CD4-positive, alpha-beta memory T cell (primary cell): Measurements from ENCODE around the gene ASIC2. TPM values are rescaled to one million over a fixed set of nuclear protein-coding genes. Genes with fewer than 3 reads are reported as not detected.
A peak's percentile ranks its signal among the peaks of the same experiment; 100 is the strongest.

Experiments
- CTCF ChIA-PET: fragments of 350-600 bp; sonication (Branson Sonifier 250); formaldehyde crosslinking; loops from one replicate; lab custom pipeline; 2021; ENCODE audit warnings: inconsistent platforms; ENCODE audit not compliant: partially characterized antibody; lab: Charles Lee
- POLR2A ChIA-PET: fragments of 350-600 bp; sonication (Branson Sonifier 250); formaldehyde crosslinking; loops from one replicate; lab custom pipeline; 2021; ENCODE audit not compliant: partially characterized antibody; lab: Charles Lee
- DNase-seq, 5 donors: peaks; one replicate each; pipeline versions ENCODE4 v3.0.0 to v3.0.0-alpha.2; 2020 to 2022; ENCODE audit warnings: mixed read lengths in 1 of 5
- H3K27ac ChIP-seq: one replicate; pipeline ENCODE4 v1.7.0; 2013; ENCODE audit warnings: low read depth, low read length
- H3K27me3 ChIP-seq: 2 replicates; pipeline ENCODE4 v1.7.0; 2013; ENCODE audit warnings: mild to moderate bottlenecking, low read length, moderate library complexity; ENCODE audit not compliant: insufficient read depth
- H3K36me3 ChIP-seq: 2 replicates; pipeline ENCODE4 v1.7.0; 2013; ENCODE audit warnings: mild to moderate bottlenecking, low read length, moderate library complexity; ENCODE audit not compliant: insufficient read depth
- H3K4me1 ChIP-seq: 2 replicates; pipeline ENCODE4 v1.7.0; 2013; ENCODE audit warnings: mild to moderate bottlenecking, low read length, moderate library complexity; ENCODE audit not compliant: insufficient read depth
- H3K4me3 ChIP-seq, 2 donors: one replicate each; pipeline ENCODE4 v1.7.0; 2013; ENCODE audit warnings: low read length in 2 of 2, mild to moderate bottlenecking in 1 of 2
- H3K9me3 ChIP-seq, 2 donors: one replicate each; pipeline ENCODE4 v1.7.0; 2013; ENCODE audit warnings: low read length in 2 of 2, control low read depth in 1 of 2; ENCODE audit not compliant: control insufficient read depth in 1 of 2
- H3K27ac Mint-ChIP-seq, 7 donors: one replicate each; pipeline ENCODE4 v1.8.0; 2020 to 2021; ENCODE audit warnings: mixed read lengths in 7 of 7, mild to moderate bottlenecking in 6 of 7, inconsistent platforms in 3 of 7, moderate library complexity in 3 of 7
- H3K27me3 Mint-ChIP-seq, 2 donors: one replicate each; pipeline ENCODE4 v1.8.0; 2020 to 2021; ENCODE audit warnings: mixed read lengths in 2 of 2
- H3K36me3 Mint-ChIP-seq, 2 donors: one replicate each; pipeline ENCODE4 v1.8.0; 2020 to 2021; ENCODE audit warnings: mixed read lengths in 2 of 2, inconsistent platforms in 1 of 2, mild to moderate bottlenecking in 1 of 2
- H3K4me1 Mint-ChIP-seq, 4 donors: one replicate each; pipeline ENCODE4 v1.8.0; 2020 to 2021; ENCODE audit warnings: mixed read lengths in 4 of 4, mild to moderate bottlenecking in 1 of 4
- H3K4me3 Mint-ChIP-seq, 8 donors: one replicate each; pipeline ENCODE4 v1.8.0; 2020 to 2021; ENCODE audit warnings: mixed read lengths in 8 of 8, mild to moderate bottlenecking in 7 of 8, moderate library complexity in 6 of 8, inconsistent platforms in 3 of 8
- H3K9me3 Mint-ChIP-seq, 8 donors: one replicate each; pipeline ENCODE4 v1.8.0; 2020 to 2021; ENCODE audit warnings: mixed read lengths in 8 of 8, mild to moderate bottlenecking in 5 of 8, inconsistent platforms in 3 of 8, moderate library complexity in 1 of 8
- intact Hi-C: fragments of 100-400 bp; cut with micrococcal nuclease; formaldehyde crosslinking; loops from one replicate; pipeline ENCODE4 v1.15.1; 2023
- polyA plus RNA-seq, 2 donors: library from polyadenylated mRNA; unstranded; fragments of 300-500 nt; fragmentation: Illumina TruSeq; gene quantifications; one replicate each; pipeline ENCODE4 v1.2.3, GENCODE V29; 2021
- total RNA-seq, 2 experiments: library from RNA; stranded (reverse); gene quantifications; one replicate each; pipeline ENCODE4 v1.2.3, GENCODE V29; 2021

Gene ASIC2
- total RNA-seq: not detected
- not detected for polyA plus RNA-seq

GRCh38 chr17:33292981-33293867, at the start of gene ASIC2:
Gene ASIC2, minus strand, starts transcription at chr17:33293295.
- H3K27ac ChIP-seq: no peak within 1 kb of the TSS
- peaks cover 31 to 45% of the 10 kb centered on the region in 2 donors for H3K27me3 Mint-ChIP-seq
- intact Hi-C loops: no loop called here
- no peak within 1 kb of the TSS for H3K4me3 ChIP-seq
- CTCF ChIA-PET: no interaction called here
- DNase-seq: no peak
- H3K27me3 ChIP-seq: peaks cover 8% of the 10 kb centered on the region
- H3K36me3 ChIP-seq: no peaks in the 10 kb centered on the region
- no peaks in the 10 kb centered on the region for H3K9me3 ChIP-seq
- H3K4me3 Mint-ChIP-seq: peak within 1 kb of the TSS in 4 of 8 donors; percentile 15 to 43 (median 26)
- H3K4me1 ChIP-seq: no peaks in the 10 kb centered on the region
- POLR2A ChIA-PET: no interaction called here
- peaks cover 6 to 17% (median 13%) of the 10 kb centered on the region in 4 donors for H3K4me1 Mint-ChIP-seq
- no peaks in the 10 kb centered on the region for H3K36me3 Mint-ChIP-seq
- H3K9me3 Mint-ChIP-seq: peaks cover 0 to 1% (median 0%) of the 10 kb centered on the region in 8 donors
- H3K27ac Mint-ChIP-seq: no peak within 1 kb of the TSS

GRCh38 chr17:33342025-33342424, 48.9 kb upstream of the ASIC2 start:
- H3K27ac ChIP-seq: no peak overlapping the region
- no peaks in the 10 kb centered on the region for H3K4me1 ChIP-seq
- H3K4me3 Mint-ChIP-seq: no peak overlapping the region
- intact Hi-C loops: no loop called here
- no peak overlapping the region for H3K4me3 ChIP-seq
- ChIA-PET POLR2A (no interaction called here), CTCF (no interaction called here)
- peaks cover 11 to 15% of the 10 kb centered on the region in 2 donors for H3K27me3 Mint-ChIP-seq
- H3K27ac Mint-ChIP-seq: no peak overlapping the region
- no peaks in the 10 kb centered on the region for H3K27me3 ChIP-seq
- no peak for DNase-seq
- H3K36me3 ChIP-seq: no peaks in the 10 kb centered on the region
- no peaks in the 10 kb centered on the region for H3K4me1 Mint-ChIP-seq
- peaks cover 0 to 1% (median 0%) of the 10 kb centered on the region in 8 donors for H3K9me3 Mint-ChIP-seq
- H3K36me3 Mint-ChIP-seq: no peaks in the 10 kb centered on the region
- no peaks in the 10 kb centered on the region for H3K9me3 ChIP-seq

GRCh38 chr17:33338242-33338641, 45.1 kb upstream of the ASIC2 start:
- H3K27me3 ChIP-seq: no peaks in the 10 kb centered on the region
- no peak overlapping the region for H3K27ac Mint-ChIP-seq
- H3K9me3 Mint-ChIP-seq: no peaks in the 10 kb centered on the region
- ChIA-PET CTCF (no interaction called here), POLR2A (no interaction called here)
- H3K4me1 Mint-ChIP-seq: no peaks in the 10 kb centered on the region
- H3K9me3 ChIP-seq: no peaks in the 10 kb centered on the region
- no peaks in the 10 kb centered on the region for H3K4me1 ChIP-seq
- no peaks in the 10 kb centered on the region for H3K36me3 Mint-ChIP-seq
- H3K36me3 ChIP-seq: no peaks in the 10 kb centered on the region
- no peak for DNase-seq
- H3K27ac ChIP-seq: no peak overlapping the region
- no peak overlapping the region for H3K4me3 ChIP-seq
- H3K27me3 Mint-ChIP-seq: peaks cover 9 to 13% of the 10 kb centered on the region in 2 donors
- no peak overlapping the region for H3K4me3 Mint-ChIP-seq
- intact Hi-C loops: no loop called here

GRCh38 chr17:33335491-33336173, 42.5 kb upstream of the ASIC2 start:
- CTCF ChIA-PET: no interaction called here
- Histone ChIP-seq H3K27me3 (no peaks in the 10 kb centered on the region), H3K36me3 (no peaks in the 10 kb centered on the region), H3K9me3 (no peaks in the 10 kb centered on the region), H3K27ac (no peak overlapping the region), H3K4me1 (no peaks in the 10 kb centered on the region), H3K4me3 (no peak overlapping the region)
- peaks cover 9 to 16% of the 10 kb centered on the region in 2 donors for H3K27me3 Mint-ChIP-seq
- POLR2A ChIA-PET: no interaction called here
- intact Hi-C loops: no loop called here
- H3K36me3 Mint-ChIP-seq: no peaks in the 10 kb centered on the region
- H3K27ac Mint-ChIP-seq: no peak overlapping the region
- no peaks in the 10 kb centered on the region for H3K4me1 Mint-ChIP-seq
- no peak overlapping the region for H3K4me3 Mint-ChIP-seq
- H3K9me3 Mint-ChIP-seq: no peaks in the 10 kb centered on the region
- DNase-seq: no peak

- intact Hi-C loops: no loop called here
- H3K4me1 Mint-ChIP-seq: no peaks in the 10 kb centered on the region
These were observed 41.6 kb upstream of the ASIC2 start for GRCh38 chr17:33334703-33335102.

GRCh38 chr17:33330877-33331276, 37.8 kb upstream of the ASIC2 start:
- H3K4me1 ChIP-seq: no peaks in the 10 kb centered on the region
- ChIA-PET CTCF (no interaction called here), POLR2A (no interaction called here)
- H3K4me1 Mint-ChIP-seq: no peaks in the 10 kb centered on the region
- no peaks in the 10 kb centered on the region for H3K36me3 Mint-ChIP-seq
- H3K27me3 ChIP-seq: no peaks in the 10 kb centered on the region
- no peak overlapping the region for H3K4me3 ChIP-seq
- intact Hi-C loops: no loop called here
- H3K9me3 ChIP-seq: no peaks in the 10 kb centered on the region
- H3K27me3 Mint-ChIP-seq: peaks cover 3 to 6% of the 10 kb centered on the region in 2 donors
- no peak overlapping the region for H3K27ac ChIP-seq
- H3K36me3 ChIP-seq: no peaks in the 10 kb centered on the region
- no peak overlapping the region for H3K4me3 Mint-ChIP-seq
- DNase-seq: no peak
- H3K9me3 Mint-ChIP-seq: peaks cover 0 to 8% (median 0%) of the 10 kb centered on the region in 8 donors
- no peak overlapping the region for H3K27ac Mint-ChIP-seq

More at GRCh38 chr17:33334703-33335102, 41.6 kb upstream of the ASIC2 start:
- no peak overlapping the region for H3K4me3 Mint-ChIP-seq
- Histone ChIP-seq H3K27ac (no peak overlapping the region), H3K4me1 (no peaks in the 10 kb centered on the region), H3K9me3 (no peaks in the 10 kb centered on the region), H3K36me3 (no peaks in the 10 kb centered on the region), H3K27me3 (no peaks in the 10 kb centered on the region), H3K4me3 (no peak overlapping the region)
- CTCF ChIA-PET: no interaction called here
- no peak overlapping the region for H3K27ac Mint-ChIP-seq
- DNase-seq: no peak
- H3K36me3 Mint-ChIP-seq: no peaks in the 10 kb centered on the region
- POLR2A ChIA-PET: no interaction called here
- H3K9me3 Mint-ChIP-seq: no peaks in the 10 kb centered on the region
- H3K27me3 Mint-ChIP-seq: peaks cover 13 to 16% of the 10 kb centered on the region in 2 donors

- no peak overlapping the region for H3K27ac Mint-ChIP-seq
- peaks cover 6 to 10% of the 10 kb centered on the region in 2 donors for H3K27me3 Mint-ChIP-seq
- POLR2A ChIA-PET: no interaction called here
These were observed 35.0 kb upstream of the ASIC2 start for GRCh38 chr17:33328129-33328528.

More at GRCh38 chr17:33328129-33328528, 35.0 kb upstream of the ASIC2 start:
- Histone ChIP-seq H3K27me3 (no peaks in the 10 kb centered on the region), H3K9me3 (no peaks in the 10 kb centered on the region), H3K4me1 (no peaks in the 10 kb centered on the region), H3K27ac (no peak overlapping the region), H3K36me3 (no peaks in the 10 kb centered on the region), H3K4me3 (no peak overlapping the region)
- Mint-ChIP-seq H3K4me1 (no peaks in the 10 kb centered on the region), H3K4me3 (no peak overlapping the region), H3K36me3 (no peaks in the 10 kb centered on the region), H3K9me3 (peaks cover 0 to 8% (median 0%) of the 10 kb centered on the region in 8 donors)
- DNase-seq: no peak
- intact Hi-C loops: no loop called here
- CTCF ChIA-PET: no interaction called here
